Measurements from ENCODE around the gene TAF11L7. TPM values are rescaled to one million over a fixed set of nuclear protein-coding genes. Genes with fewer than 3 reads are reported as not detected.
"Not testable (repeated sequence)": the region's sequence is repeated elsewhere in the genome, so short reads cannot be mapped to it uniquely, and the experiment has no call there.

The TAF11L7 gene
- total RNA-seq, 1 experiment from 2014 or later, result not detected

DNA sequence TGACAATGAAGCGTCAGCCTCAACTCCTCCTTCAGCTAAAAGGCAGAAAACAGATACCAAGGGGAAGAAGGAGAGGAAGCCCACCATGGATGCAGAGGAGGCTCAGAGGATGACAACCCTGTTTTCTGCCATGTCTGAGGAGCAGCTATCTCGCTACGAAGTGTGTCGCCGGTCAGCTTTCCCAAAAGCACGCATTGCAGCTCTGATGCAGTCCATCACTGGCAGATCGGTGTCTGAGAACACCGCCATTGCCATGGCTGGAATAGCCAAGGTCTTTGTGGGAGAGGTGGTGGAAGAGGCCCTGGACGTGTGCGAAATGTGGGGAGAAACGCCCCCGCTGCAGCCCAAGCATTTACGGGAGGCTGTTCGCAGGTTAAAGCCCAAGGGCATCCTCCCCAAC, 19.4 kb upstream of the TAF11L7 start:
- BruUV-seq (replicated peaks), result no TSS peak
- Histone ChIP-seq H3K27me3 (ENCODE audit: control insufficient read depth, insufficient read depth, low read length) (no peaks in the 10 kb centered on the region), H3K27ac (ENCODE audit: low read length) (no peak overlapping the region), H3K4me3 (ENCODE audit: low read depth in 2 of 2, low read length in 2 of 2) (no peak overlapping the region), H3K9me3 (ENCODE audit: control insufficient read depth, insufficient read depth, low read depth, low read length) (no peaks in the 10 kb centered on the region), H3K4me1 (ENCODE audit: control insufficient read depth, insufficient read depth, low read length) (no peaks in the 10 kb centered on the region), H3K36me3 (ENCODE audit: control insufficient read depth, insufficient read depth, low read length) (no peaks in the 10 kb centered on the region)
- ATAC-seq, result no peak
- CTCF ChIA-PET, result no interaction called here
- TF ChIP-seq TCF7L2 (IDR thresholded peaks at IDR 0.05; ENCODE audit: low read depth, low read length) (no peak), SIN3A (IDR thresholded peaks at IDR 0.05; ENCODE audit: borderline replicate concordance, insufficient read depth, low read depth, low read length) (no peak)
- in situ Hi-C loops (cut with HindIII; ENCODE audit: low pct_unique_long_range_greater_than_20kb, low sequenced_read_pairs), result no loop called here
- POLR2A ChIA-PET, result no interaction called here
- DNase-seq (ENCODE audit: low read depth, low spot score), result no peak
- intact Hi-C loops (cut with micrococcal nuclease; ENCODE audit: unreplicated experiment), result no loop called here

DNA sequence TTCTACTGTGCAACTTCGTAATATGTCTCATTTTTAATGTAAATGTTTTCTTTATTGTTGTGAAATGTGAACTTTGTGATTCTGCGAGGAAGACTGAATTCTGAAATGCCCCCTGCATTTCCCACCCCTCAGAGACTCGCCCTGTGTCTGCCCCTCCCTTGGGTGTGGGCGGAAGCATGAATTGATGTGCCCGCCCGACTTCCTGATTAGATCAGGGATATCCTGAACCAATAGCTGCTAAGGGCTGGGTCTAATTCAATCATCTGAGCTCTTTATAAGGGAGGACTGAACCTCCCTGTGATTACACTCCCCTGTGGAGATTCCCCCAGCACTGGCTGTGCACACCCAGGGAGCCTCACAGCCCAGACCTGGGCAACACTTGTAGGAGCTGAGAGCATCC, 18.3 kb upstream of the TAF11L7 start, which contains the start of gene TAF11L11:
TAF11L11 (plus strand) TSS at position 304 of the 400 bp plus-strand sequence.
- CTCF ChIA-PET; intact Hi-C loops (cut with micrococcal nuclease; ENCODE audit: unreplicated experiment); H3K4me1 ChIP-seq (ENCODE audit: control insufficient read depth, insufficient read depth, low read length); in situ Hi-C loops (cut with HindIII; ENCODE audit: low pct_unique_long_range_greater_than_20kb, low sequenced_read_pairs); BruUV-seq (replicated peaks); H3K36me3 ChIP-seq (ENCODE audit: control insufficient read depth, insufficient read depth, low read length); H3K4me3 ChIP-seq (ENCODE audit: low read depth in 2 of 2, low read length in 2 of 2); H3K9me3 ChIP-seq (ENCODE audit: control insufficient read depth, insufficient read depth, low read depth, low read length); POLR2A ChIA-PET; DNase-seq (ENCODE audit: low read depth, low spot score); ATAC-seq; H3K27ac ChIP-seq (ENCODE audit: low read length); H3K27me3 ChIP-seq (ENCODE audit: control insufficient read depth, insufficient read depth, low read length): not testable (repeated sequence)

DNA sequence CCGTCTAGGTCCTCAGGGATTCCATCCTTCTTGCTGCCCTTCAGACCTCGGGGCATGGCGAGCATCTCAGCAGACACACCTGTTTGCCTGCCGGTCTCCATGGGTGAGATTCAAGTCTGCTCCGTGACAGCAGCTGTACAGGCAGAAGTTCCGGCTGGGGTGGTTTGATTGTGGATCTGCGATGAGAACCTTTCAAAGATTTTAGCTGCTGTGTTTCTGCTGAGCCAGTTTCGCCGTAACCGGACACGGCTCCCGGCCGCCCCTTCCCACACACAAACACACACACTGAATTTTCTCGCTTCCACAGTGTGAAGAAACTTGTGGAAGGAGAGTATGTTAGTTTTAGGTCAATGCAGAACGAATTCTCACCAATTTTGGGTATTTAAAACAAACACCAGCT, 12.2 kb upstream of the TAF11L7 start, which contains the start of gene TAF11L10:
TAF11L10 (minus strand) TSS at position 101 of the 400 bp plus-strand sequence.
- H3K4me1 ChIP-seq (ENCODE audit: control insufficient read depth, insufficient read depth, low read length); H3K36me3 ChIP-seq (ENCODE audit: control insufficient read depth, insufficient read depth, low read length); DNase-seq (ENCODE audit: low read depth, low spot score); BruUV-seq (replicated peaks); CTCF ChIA-PET; H3K4me3 ChIP-seq (ENCODE audit: low read depth in 2 of 2, low read length in 2 of 2); intact Hi-C loops (cut with micrococcal nuclease; ENCODE audit: unreplicated experiment); ATAC-seq; H3K27ac ChIP-seq (ENCODE audit: low read length); H3K9me3 ChIP-seq (ENCODE audit: control insufficient read depth, insufficient read depth, low read depth, low read length); H3K27me3 ChIP-seq (ENCODE audit: control insufficient read depth, insufficient read depth, low read length); in situ Hi-C loops (cut with HindIII; ENCODE audit: low pct_unique_long_range_greater_than_20kb, low sequenced_read_pairs); POLR2A ChIA-PET: not testable (repeated sequence)

DNA sequence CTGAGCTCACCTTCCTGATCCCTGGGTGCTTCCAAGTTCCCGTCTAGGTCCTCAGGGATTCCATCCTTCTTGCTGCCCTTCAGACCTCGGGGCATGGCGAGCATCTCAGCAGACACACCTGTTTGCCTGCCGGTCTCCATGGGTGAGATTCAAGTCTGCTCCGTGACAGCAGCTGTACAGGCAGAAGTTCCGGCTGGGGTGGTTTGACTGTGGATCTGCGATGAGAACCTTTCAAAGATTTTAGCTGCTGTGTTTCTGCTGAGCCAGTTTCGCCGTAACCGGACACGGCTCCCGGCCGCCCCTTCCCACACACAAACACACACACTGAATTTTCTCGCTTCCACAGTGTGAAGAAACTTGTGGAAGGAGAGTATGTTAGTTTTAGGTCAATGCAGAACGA, 8.7 kb upstream of the TAF11L7 start, which contains the start of gene TAF11L9:
TAF11L9 (minus strand) TSS at position 140 of the 400 bp plus-strand sequence.
- POLR2A ChIA-PET; CTCF ChIA-PET; H3K9me3 ChIP-seq (ENCODE audit: control insufficient read depth, insufficient read depth, low read depth, low read length); BruUV-seq (replicated peaks); DNase-seq (ENCODE audit: low read depth, low spot score); H3K27me3 ChIP-seq (ENCODE audit: control insufficient read depth, insufficient read depth, low read length); H3K4me3 ChIP-seq (ENCODE audit: low read depth in 2 of 2, low read length in 2 of 2); H3K36me3 ChIP-seq (ENCODE audit: control insufficient read depth, insufficient read depth, low read length); H3K4me1 ChIP-seq (ENCODE audit: control insufficient read depth, insufficient read depth, low read length); ATAC-seq; H3K27ac ChIP-seq (ENCODE audit: low read length); in situ Hi-C loops (cut with HindIII; ENCODE audit: low pct_unique_long_range_greater_than_20kb, low sequenced_read_pairs); intact Hi-C loops (cut with micrococcal nuclease; ENCODE audit: unreplicated experiment): not testable (repeated sequence)

DNA sequence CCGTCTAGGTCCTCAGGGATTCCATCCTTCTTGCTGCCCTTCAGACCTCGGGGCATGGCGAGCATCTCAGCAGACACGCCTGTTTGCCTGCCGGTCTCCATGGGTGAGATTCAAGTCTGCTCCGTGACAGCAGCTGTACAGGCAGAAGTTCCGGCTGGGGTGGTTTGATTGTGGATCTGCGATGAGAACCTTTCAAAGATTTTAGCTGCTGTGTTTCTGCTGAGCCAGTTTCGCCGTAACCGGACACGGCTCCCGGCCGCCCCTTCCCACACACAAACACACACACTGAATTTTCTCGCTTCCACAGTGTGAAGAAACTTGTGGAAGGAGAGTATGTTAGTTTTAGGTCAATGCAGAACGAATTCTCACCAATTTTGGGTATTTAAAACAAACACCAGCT, 5.3 kb upstream of the TAF11L7 start, which contains the start of gene TAF11L8:
TAF11L8 (minus strand) TSS at position 101 of the 400 bp plus-strand sequence.
- H3K27me3 ChIP-seq (ENCODE audit: control insufficient read depth, insufficient read depth, low read length); H3K9me3 ChIP-seq (ENCODE audit: control insufficient read depth, insufficient read depth, low read depth, low read length); ATAC-seq; H3K27ac ChIP-seq (ENCODE audit: low read length); in situ Hi-C loops (cut with HindIII; ENCODE audit: low pct_unique_long_range_greater_than_20kb, low sequenced_read_pairs); intact Hi-C loops (cut with micrococcal nuclease; ENCODE audit: unreplicated experiment); H3K4me3 ChIP-seq (ENCODE audit: low read depth in 2 of 2, low read length in 2 of 2); H3K36me3 ChIP-seq (ENCODE audit: control insufficient read depth, insufficient read depth, low read length); POLR2A ChIA-PET; H3K4me1 ChIP-seq (ENCODE audit: control insufficient read depth, insufficient read depth, low read length); BruUV-seq (replicated peaks); DNase-seq (ENCODE audit: low read depth, low spot score); CTCF ChIA-PET: not testable (repeated sequence)

Other genes starting within 250 kb of the TAF11L7 start
- gene TAF11L2, start 87.5 kb downstream of the TAF11L7 start, total RNA-seq (2021; ENCODE audit: unreplicated experiment), result not detected
- not detected for gene TAF11L3, start 67.4 kb downstream of the TAF11L7 start, total RNA-seq (2021; ENCODE audit: unreplicated experiment)
- not detected for gene TAF11L4, start 64.0 kb downstream of the TAF11L7 start, total RNA-seq (2021; ENCODE audit: unreplicated experiment)
- gene TAF11L5, start 60.5 kb downstream of the TAF11L7 start, total RNA-seq (2021; ENCODE audit: unreplicated experiment), result not detected
- gene TAF11L6, start 57.1 kb downstream of the TAF11L7 start, total RNA-seq (2021; ENCODE audit: unreplicated experiment), result not detected
- not detected for gene TAF11L8, start 5.2 kb upstream of the TAF11L7 start, total RNA-seq (2021; ENCODE audit: unreplicated experiment)
- gene TAF11L9, start 8.6 kb upstream of the TAF11L7 start, total RNA-seq (2021; ENCODE audit: unreplicated experiment), result not detected
- not detected for gene TAF11L10, start 12.1 kb upstream of the TAF11L7 start, total RNA-seq (2021; ENCODE audit: unreplicated experiment)
- not detected for gene TAF11L11, start 18.4 kb upstream of the TAF11L7 start, total RNA-seq (2021; ENCODE audit: unreplicated experiment)
- gene TAF11L12, start 24.6 kb upstream of the TAF11L7 start, total RNA-seq (2021; ENCODE audit: unreplicated experiment), result not detected
- gene TAF11L13, start 46.3 kb upstream of the TAF11L7 start, total RNA-seq (2021; ENCODE audit: unreplicated experiment), result not detected
- gene TAF11L14, start 48.7 kb upstream of the TAF11L7 start, total RNA-seq (2021; ENCODE audit: unreplicated experiment), result not detected

Data from Panc1 (cell line).